ACC112 (cell line): ENCODE data around the gene CNBP.
A peak's percentile ranks its signal among the peaks of the same experiment; 100 is the strongest.
"Not testable (repeated sequence)": the region's sequence is repeated elsewhere in the genome, so short reads cannot be mapped to it uniquely, and the experiment has no call there.

ENCODE experiments used
- H2AFZ ChIP-seq: fragments of 200-600 bp; sonication (generic); one replicate; pipeline ENCODE4 v1.6.0; 2017; ENCODE audit warnings: antibody characterized with exemption, low read length; ENCODE audit not compliant: unreplicated experiment
- H3K27ac ChIP-seq: fragments of 200-600 bp; sonication (generic); 2 replicates; pipeline ENCODE4 v1.5.1; 2014; ENCODE audit warnings: low read depth, mild to moderate bottlenecking, antibody characterized with exemption, low read length, moderate library complexity
- H3K27me3 ChIP-seq: fragments of 200-600 bp; sonication (generic); 2 replicates; pipeline ENCODE4 v1.6.1; 2014; ENCODE audit warnings: mild to moderate bottlenecking, antibody characterized with exemption, low read length, moderate library complexity, mixed read lengths; ENCODE audit not compliant: insufficient read depth
- H3K36me3 ChIP-seq: fragments of 200-600 bp; sonication (generic); 2 replicates; pipeline ENCODE4 v1.6.1; 2016; ENCODE audit warnings: mild to moderate bottlenecking, antibody characterized with exemption, low read length, moderate library complexity, mixed read lengths; ENCODE audit not compliant: insufficient read depth
- H3K4me1 ChIP-seq: fragments of 200-600 bp; sonication (generic); one replicate; pipeline ENCODE4 v1.6.1; 2016; ENCODE audit warnings: low read length, mixed read lengths; ENCODE audit not compliant: insufficient read depth, unreplicated experiment, control insufficient read depth
- H3K4me3 ChIP-seq: fragments of 200-600 bp; sonication (generic); 2 replicates; pipeline ENCODE4 v1.5.1; 2014; ENCODE audit warnings: mild to moderate bottlenecking, low read depth, low read length
- H3K79me2 ChIP-seq: fragments of 200-600 bp; sonication (generic); one replicate; pipeline ENCODE4 v1.6.0; 2016; ENCODE audit warnings: low read length; ENCODE audit not compliant: control insufficient read depth, unreplicated experiment, insufficient read depth

Gene CNBP

DNA sequence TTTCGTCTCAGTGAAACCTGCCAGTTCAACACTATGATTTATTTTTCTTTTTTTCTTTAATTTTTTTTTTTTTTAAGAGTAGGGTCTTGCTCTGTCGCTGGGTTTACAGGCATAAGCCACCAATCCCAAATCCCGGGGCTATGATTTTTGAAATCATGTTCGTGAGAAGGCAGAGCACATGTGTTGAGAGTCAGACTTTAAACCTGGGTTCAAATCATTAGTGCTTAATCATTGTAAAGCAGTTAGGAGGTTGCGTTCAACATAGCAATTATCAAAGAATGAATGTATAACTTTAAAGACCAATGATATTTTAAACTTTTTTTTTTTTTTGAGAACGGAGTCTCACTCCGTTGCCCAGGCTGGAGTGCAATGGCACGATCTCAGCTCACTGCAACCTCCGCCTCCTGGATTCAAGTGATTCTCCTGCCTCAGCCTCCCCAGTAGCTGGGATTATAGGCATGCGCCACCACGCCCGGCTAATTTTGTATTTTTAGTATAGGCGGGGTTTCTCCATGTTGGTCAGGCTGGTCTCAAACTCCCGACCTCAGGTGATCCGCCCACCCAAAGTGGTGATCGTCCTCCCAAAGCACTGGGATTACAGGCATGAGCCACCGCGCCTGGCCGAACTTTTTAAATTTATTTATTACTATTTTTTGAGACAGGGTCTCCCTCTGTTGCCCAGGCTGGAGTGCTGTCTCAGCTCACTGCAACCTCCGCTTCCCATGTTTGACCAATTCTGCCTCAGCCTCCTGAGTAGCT, 1.3 kb upstream of the CNBP start:
- peak overlapping the region; percentile 68 for H3K27ac ChIP-seq
- H3K4me1 ChIP-seq: peaks cover 18% of the 10 kb centered on the region
- not testable (repeated sequence) for H3K27me3 ChIP-seq, H2AFZ ChIP-seq
- H3K36me3 ChIP-seq: peaks cover 11% of the 10 kb centered on the region
- H3K79me2 ChIP-seq: peaks cover 53% of the 10 kb centered on the region
- H3K4me3 ChIP-seq: peak overlapping the region; percentile 86

GRCh38 chr3:129184396-129184657, 631 bp upstream of the CNBP start:
- Histone ChIP-seq H3K4me1 (peaks cover 24% of the 10 kb centered on the region), H3K36me3 (peaks cover 11% of the 10 kb centered on the region), H3K27me3 (no peaks in the 10 kb centered on the region), H2AFZ (peak overlapping the region; percentile 73), H3K79me2 (peaks cover 59% of the 10 kb centered on the region), H3K4me3 (peak overlapping the region; percentile 86), H3K27ac (peak overlapping the region; percentile 68)

DNA sequence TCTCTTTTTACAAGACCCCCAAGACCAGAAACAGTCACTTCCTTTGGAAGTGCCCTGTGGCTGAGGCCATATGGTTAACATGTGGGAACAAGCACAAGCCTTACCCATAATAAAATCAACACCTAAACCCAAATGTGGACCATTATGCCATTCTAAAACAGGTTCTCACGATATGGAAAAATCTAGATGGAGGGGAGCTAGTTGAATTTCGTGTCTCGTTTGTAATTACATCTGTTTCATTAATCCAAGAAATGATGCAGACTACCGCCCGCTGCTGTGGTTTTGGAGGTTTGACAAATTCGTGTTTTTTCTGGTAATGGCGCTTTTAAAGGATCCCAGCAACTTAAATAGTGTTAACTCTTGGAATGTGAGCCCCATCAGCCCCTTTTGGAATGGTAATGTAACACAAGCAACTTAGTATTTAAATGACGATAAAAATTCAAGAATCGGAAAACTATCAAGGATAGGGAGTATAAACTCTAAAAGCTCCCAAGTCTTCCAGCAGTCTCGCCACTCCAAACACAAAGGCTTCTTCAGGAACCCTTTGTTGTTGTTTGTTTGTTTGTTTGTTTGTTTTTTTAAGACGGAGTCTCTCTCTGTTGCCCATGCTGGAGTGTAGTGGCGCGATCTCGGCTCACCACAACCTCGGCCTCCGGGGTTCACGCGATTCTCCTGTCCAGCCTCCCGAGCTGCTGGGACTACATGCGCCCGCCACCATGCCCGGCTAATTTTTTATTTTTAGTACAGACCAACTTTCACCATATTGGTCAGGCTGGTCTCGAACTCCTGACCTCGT, 1.1 kb downstream of the CNBP start:
- H3K4me1 ChIP-seq: peaks cover 39% of the 10 kb centered on the region
- peaks cover 76% of the 10 kb centered on the region for H3K79me2 ChIP-seq
- no peaks in the 10 kb centered on the region for H3K27me3 ChIP-seq
- H3K36me3 ChIP-seq: peaks cover 19% of the 10 kb centered on the region
- H3K4me3 ChIP-seq: peak overlapping the region; percentile 86
- peak overlapping the region; percentile 88 for H3K27ac ChIP-seq
- no peak overlapping the region for H2AFZ ChIP-seq

DNA sequence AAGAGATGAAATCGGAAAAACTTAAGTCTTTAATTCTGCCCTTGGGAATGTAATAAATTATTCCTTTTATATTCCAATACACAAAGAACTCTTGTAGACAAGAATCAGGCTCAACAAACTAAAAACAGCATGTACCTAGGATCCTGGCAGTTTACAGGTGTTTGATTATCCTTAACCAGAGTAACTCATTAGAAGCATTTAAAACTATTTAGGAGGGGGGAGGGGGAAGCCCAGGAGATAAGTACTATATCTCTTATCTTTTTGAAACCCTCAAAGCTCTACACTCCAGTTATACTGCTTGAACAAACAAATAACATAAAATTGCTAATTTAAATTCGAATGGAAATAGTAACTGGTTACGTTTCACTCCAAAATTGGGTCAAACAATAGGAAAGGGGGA, 1.9 kb downstream of the CNBP start:
- no peaks in the 10 kb centered on the region for H3K27me3 ChIP-seq
- H3K36me3 ChIP-seq: peaks cover 23% of the 10 kb centered on the region
- H3K27ac ChIP-seq: peak overlapping the region; percentile 88

GRCh38 chr3:129180461-129180860, 3.2 kb downstream of the CNBP start:
- Histone ChIP-seq H3K36me3 (peaks cover 23% of the 10 kb centered on the region), H2AFZ (no peak overlapping the region), H3K27me3 (no peaks in the 10 kb centered on the region), H3K4me1 (peaks cover 44% of the 10 kb centered on the region), H3K4me3 (peak overlapping the region; percentile 86), H3K79me2 (peaks cover 94% of the 10 kb centered on the region), H3K27ac (peak overlapping the region; percentile 33; the same call in 1 of the 2 replicates)

More for the DNA sequence above, 1.9 kb downstream of the CNBP start:
- H3K4me1 ChIP-seq: peaks cover 44% of the 10 kb centered on the region
- peaks cover 84% of the 10 kb centered on the region for H3K79me2 ChIP-seq
- H3K4me3 ChIP-seq: peak overlapping the region; percentile 86
- H2AFZ ChIP-seq: no peak overlapping the region

- Histone ChIP-seq H3K27me3 (no peaks in the 10 kb centered on the region), H2AFZ (no peak overlapping the region), H3K4me3 (no peak overlapping the region), H3K79me2 (peaks cover 99% of the 10 kb centered on the region), H3K36me3 (peaks cover 30% of the 10 kb centered on the region), H3K4me1 (peaks cover 53% of the 10 kb centered on the region), H3K27ac (no peak overlapping the region)
These were observed 7.6 kb downstream of the CNBP start for GRCh38 chr3:129176051-129176450.

- no peak overlapping the region for H3K27ac ChIP-seq
- H3K36me3 ChIP-seq: peaks cover 45% of the 10 kb centered on the region
- no peaks in the 10 kb centered on the region for H3K27me3 ChIP-seq
- H3K4me1 ChIP-seq: peaks cover 31% of the 10 kb centered on the region
- no peak overlapping the region for H2AFZ ChIP-seq
- H3K4me3 ChIP-seq: no peak overlapping the region
- peaks cover 88% of the 10 kb centered on the region for H3K79me2 ChIP-seq
These were observed 10.0 kb downstream of the CNBP start for GRCh38 chr3:129173725-129174124.

- Histone ChIP-seq H3K27me3 (no peaks in the 10 kb centered on the region), H3K4me3 (no peak overlapping the region), H3K79me2 (peaks cover 83% of the 10 kb centered on the region), H3K36me3 (peaks cover 40% of the 10 kb centered on the region), H3K4me1 (peaks cover 26% of the 10 kb centered on the region), H2AFZ (no peak overlapping the region), H3K27ac (no peak overlapping the region)
These were observed 10.5 kb downstream of the CNBP start for GRCh38 chr3:129173206-129173605.

- Histone ChIP-seq H3K79me2 (peaks cover 20% of the 10 kb centered on the region), H2AFZ (no peak overlapping the region), H3K36me3 (peaks cover 41% of the 10 kb centered on the region), H3K27ac (no peak overlapping the region), H3K4me3 (no peak overlapping the region), H3K27me3 (no peaks in the 10 kb centered on the region), H3K4me1 (peaks cover 9% of the 10 kb centered on the region)
These were observed 16.9 kb downstream of the CNBP start for GRCh38 chr3:129166579-129167332.

DNA sequence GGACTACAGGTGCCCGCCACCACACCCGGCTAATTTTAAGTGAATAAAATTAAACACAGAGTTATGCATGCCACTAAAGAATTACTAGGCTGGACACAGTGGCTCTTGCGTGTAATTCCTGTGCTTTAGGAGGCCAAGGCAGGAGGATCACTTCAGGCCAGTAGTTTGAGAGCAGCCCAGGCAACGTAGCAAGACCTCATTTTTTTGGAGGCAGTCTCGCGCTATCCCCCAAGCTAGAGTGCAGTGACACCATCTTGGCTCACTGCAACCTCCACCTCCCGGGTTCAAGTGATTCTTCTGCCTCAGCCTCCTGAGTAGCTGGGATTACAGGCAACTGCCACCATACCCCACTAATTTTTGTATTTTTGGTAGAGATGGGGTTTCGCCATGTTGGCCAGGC, 18.1 kb downstream of the CNBP start:
- not testable (repeated sequence) for H3K27ac ChIP-seq, H3K27me3 ChIP-seq, H3K4me3 ChIP-seq, H3K4me1 ChIP-seq, H3K79me2 ChIP-seq, H2AFZ ChIP-seq
- H3K36me3 ChIP-seq: peaks cover 31% of the 10 kb centered on the region
